A549 (cell line): ENCODE data around the gene RPS6KA2. TPM values are rescaled to one million over a fixed set of nuclear protein-coding genes. Genes with fewer than 3 reads are reported as not detected.

ENCODE experiments used
- ATAC-seq, 2 experiments: fragments of 200-7000 bp in 1 of 2; fragments of >200 bp in 1 of 2; cut with Nextera tagmentation in 1 of 2; cut with Tn5 transposase in 1 of 2; 3 replicates each; pipeline versions ENCODE4 v1.8.0 to v1.9.1; 2018 to 2020; ENCODE audit warnings: mild to moderate bottlenecking in 1 of 2, moderate library complexity in 1 of 2
- CTCF ChIA-PET: fragments of 300-600 bp; sonication (Branson Sonifier 250); formaldehyde crosslinking; extraction: SDS; loops from one replicate; lab custom pipeline; 2021; ENCODE audit warnings: antibody characterized with exemption, inconsistent platforms; lab: Yijun Ruan, JAX
- POLR2A ChIA-PET: fragments of 350-600 bp; formaldehyde crosslinking; extraction: SDS; loops from one replicate; lab custom pipeline; 2021; ENCODE audit warnings: antibody characterized with exemption, inconsistent platforms; lab: Yijun Ruan, JAX
- DNase-seq, 2 experiments: peaks; one replicate each; pipeline versions ENCODE4 v3.0.0 to v3.0.0-alpha.2; 2011 to 2016; ENCODE audit warnings: low read depth in 1 of 2, low spot score in 1 of 2
- FAIRE-seq: peaks from 2 replicates; lab custom pipeline; 2011; peaks lifted over from hg19 to GRCh38; lab: Jason Lieb, UNC
- H3K27ac ChIP-seq, 2 experiments: fragments of >200 bp; sonication (Bioruptor Twin); formaldehyde crosslinking; 3 replicates each; pipeline ENCODE4 v1.5.1; 2016 to 2017
- H3K4me1 ChIP-seq: fragments of >200 bp; sonication (Bioruptor Twin); formaldehyde crosslinking; 3 replicates; pipeline ENCODE4 v1.6.1; 2016
- H3K4me2 ChIP-seq: fragments of >200 bp; sonication (Bioruptor Twin); formaldehyde crosslinking; 3 replicates; pipeline ENCODE4 v1.6.1; 2016
- H3K4me3 ChIP-seq: fragments of >200 bp; sonication (Bioruptor Twin); formaldehyde crosslinking; 3 replicates; pipeline ENCODE4 v1.5.1; 2016
- H3K9me3 ChIP-seq: fragments of >200 bp; sonication (Bioruptor Twin); formaldehyde crosslinking; 3 replicates; pipeline ENCODE4 v1.6.1; 2016
- CBX2 ChIP-seq: fragments of 200-600 bp; sonication (generic); IDR thresholded peaks from 2 replicates; pipeline ENCODE4 v1.6.1; 2016; ENCODE audit warnings: low read depth, mild to moderate bottlenecking, borderline replicate concordance
- CEBPB ChIP-seq, 2 experiments: fragments of >200 bp in 1 of 2; sonication (Bioruptor Twin) in 1 of 2; formaldehyde crosslinking in 1 of 2; IDR thresholded peaks; 2 replicates each; pipeline ENCODE4 v1.6.1; 2012 to 2016
- CHD2 ChIP-seq: fragments of 150-350 bp; IDR thresholded peaks from 2 replicates; pipeline ENCODE4 v1.6.1; 2014; ENCODE audit warnings: low read length; ENCODE audit not compliant: partially characterized antibody
- CHD4 ChIP-seq: fragments of 200-600 bp; sonication (generic); IDR thresholded peaks from 2 replicates; pipeline ENCODE4 v1.6.1; 2016; ENCODE audit warnings: antibody characterized with exemption, mild to moderate bottlenecking, borderline replicate concordance
- EHMT2 ChIP-seq: fragments of 200-600 bp; sonication (generic); IDR thresholded peaks from 2 replicates; pipeline ENCODE4 v1.6.1; 2016; ENCODE audit warnings: antibody characterized with exemption, low read depth, mild to moderate bottlenecking, moderate library complexity
- ELK1 ChIP-seq: fragments of 150-350 bp; IDR thresholded peaks from 2 replicates; pipeline ENCODE4 v1.6.1; 2014; ENCODE audit warnings: low read depth, mild to moderate bottlenecking, low read length
- FOSB ChIP-seq: fragments of 250-450 bp; sonication (Bioruptor Pico); IDR thresholded peaks from 2 replicates; pipeline ENCODE4 v1.5.0; 2020; ENCODE audit warnings: mild to moderate bottlenecking, moderate library complexity
- FOSL2 ChIP-seq, 2 experiments: fragments of 450-650 bp in 1 of 2; fragments of >200 bp in 1 of 2; sonication (Bioruptor Twin) in 1 of 2; formaldehyde crosslinking; IDR thresholded peaks; 2 replicates each; pipeline versions ENCODE4 v1.5.0 to v1.6.1; 2016 to 2020; ENCODE audit warnings: mild to moderate bottlenecking in 1 of 2, moderate library complexity in 1 of 2
- FOXS1 ChIP-seq: fragments of 250-450 bp; sonication (Bioruptor Pico); IDR thresholded peaks from 2 replicates; pipeline ENCODE4 v1.5.0; 2020; ENCODE audit warnings: mild to moderate bottlenecking, moderate library complexity
- HDAC2 ChIP-seq: fragments of 200-600 bp; sonication (generic); IDR thresholded peaks from 2 replicates; pipeline ENCODE4 v1.6.1; 2016
- HOXA7 ChIP-seq: fragments of 250-450 bp; sonication (Bioruptor Pico); IDR thresholded peaks from 2 replicates; pipeline ENCODE4 v1.5.0; 2020; ENCODE audit warnings: mild to moderate bottlenecking, moderate library complexity
- HOXB5 ChIP-seq: fragments of 250-450 bp; sonication (Bioruptor Pico); IDR thresholded peaks from 2 replicates; pipeline ENCODE4 v1.5.0; 2020; ENCODE audit warnings: mild to moderate bottlenecking, moderate library complexity
- JUNB ChIP-seq: fragments of >200 bp; sonication (Bioruptor Twin); formaldehyde crosslinking; IDR thresholded peaks from 2 replicates; pipeline ENCODE4 v1.6.1; 2016
- KDM1A ChIP-seq: fragments of 200-600 bp; sonication (generic); IDR thresholded peaks from 2 replicates; pipeline ENCODE4 v1.6.1; 2016; ENCODE audit warnings: low read depth, mild to moderate bottlenecking
- KDM5A ChIP-seq: fragments of 200-600 bp; sonication (generic); IDR thresholded peaks from 2 replicates; pipeline ENCODE4 v1.6.1; 2016; ENCODE audit warnings: antibody characterized with exemption, mild to moderate bottlenecking
- PBX3 ChIP-seq: IDR thresholded peaks from 2 replicates; pipeline ENCODE4 v1.6.1; 2012
- PHF8 ChIP-seq: fragments of 200-600 bp; sonication (generic); IDR thresholded peaks from 2 replicates; pipeline ENCODE4 v1.6.1; 2016; ENCODE audit warnings: low read depth, mild to moderate bottlenecking, antibody characterized with exemption, moderate library complexity, borderline replicate concordance
- RCOR1 ChIP-seq: fragments of 150-350 bp; IDR thresholded peaks from 2 replicates; pipeline ENCODE4 v1.6.1; 2014; ENCODE audit warnings: antibody characterized with exemption, low read length, low read depth
- RFX5 ChIP-seq: fragments of 450-650 bp; IDR thresholded peaks from 2 replicates; pipeline ENCODE4 v1.7.1; 2014; ENCODE audit warnings: antibody characterized with exemption, mild to moderate bottlenecking, moderate library complexity
- SMC3 ChIP-seq: fragments of >200 bp; sonication (Bioruptor Twin); formaldehyde crosslinking; IDR thresholded peaks from 3 replicates; pipeline ENCODE4 v1.6.1; 2018; ENCODE audit warnings: inconsistent platforms
- TFCP2L1 ChIP-seq: fragments of 250-450 bp; sonication (Bioruptor Pico); IDR thresholded peaks from 2 replicates; pipeline ENCODE4 v1.5.0; 2021; ENCODE audit warnings: mild to moderate bottlenecking
- TP53 ChIP-seq: fragments of 250-450 bp; sonication (Bioruptor Pico); IDR thresholded peaks from 2 replicates; pipeline ENCODE4 v1.5.0; 2021; ENCODE audit warnings: mild to moderate bottlenecking, moderate library complexity
- ZC3H11A ChIP-seq: fragments of 450-650 bp; IDR thresholded peaks from 2 replicates; pipeline ENCODE4 v1.6.1; 2014; ENCODE audit warnings: antibody characterized with exemption, mild to moderate bottlenecking
- ZFP36 ChIP-seq: fragments of 450-650 bp; IDR thresholded peaks from 2 replicates; pipeline ENCODE4 v1.6.1; 2014; ENCODE audit warnings: borderline replicate concordance; ENCODE audit not compliant: partially characterized antibody
- WGBS: methylation state at CpG from one replicate; pipeline ENCODE4 v1.1.6; 2017; ENCODE audit errors: missing lambda C conversion rate; 5-methylcytosine and 5-hydroxymethylcytosine counted together
- polyA plus RNA-seq, 4 experiments: library from polyadenylated mRNA; depleted of rRNA in 3 of 4; stranded (reverse); fragments of >200 nt; fragmentation: RNase III in 1 of 4; extraction: RNeasy Plus Mini Kit Qiagen cat#74134 plus additional on column Dnase treatment in 1 of 4; gene quantifications; 2 replicates in 3 of 4; 3 replicates in 1 of 4; pipeline ENCODE4 v1.2.3, GENCODE V29; 2011 to 2017
- TF ChIP-seq, protein P1 (sequence below): fragments of 250-450 bp; sonication (Bioruptor Pico); IDR thresholded peaks from 2 replicates; pipeline ENCODE4 v1.5.0; 2020; ENCODE audit warnings: low read depth, mild to moderate bottlenecking, moderate library complexity

RPS6KA2 gene
- polyA plus RNA-seq, 2 of the 4 experiments (the other 2 are of a cell fraction), result 0.19 TPM; not detected in 1

DNA sequence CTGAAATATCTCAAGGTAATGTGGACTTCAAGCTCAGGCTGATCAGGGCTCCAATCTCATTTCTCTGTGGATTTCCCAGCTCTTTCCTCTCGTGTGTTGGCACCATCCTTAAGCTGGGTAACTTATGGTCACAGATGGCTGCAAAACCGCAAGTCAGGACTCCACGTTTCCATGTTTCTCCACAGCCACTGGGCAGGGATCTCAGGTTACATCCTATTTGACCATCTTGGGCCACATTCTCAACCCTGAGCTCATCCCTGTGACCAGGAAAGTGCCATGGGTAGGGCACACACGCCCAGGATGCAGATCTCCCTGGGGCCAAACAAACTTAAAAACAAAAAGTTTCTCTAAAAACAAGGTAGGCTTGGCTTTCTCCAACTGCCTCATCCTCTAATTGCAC is 15.4 kb downstream of the RPS6KA2 start:
- no peak overlapping the region for H3K4me3 ChIP-seq
- no peak overlapping the region for H3K4me2 ChIP-seq
- no peak for ATAC-seq
- ChIA-PET CTCF (no interaction called here), POLR2A (no interaction called here)
- no peak overlapping the region for H3K27ac ChIP-seq
- H3K4me1 ChIP-seq, result no peaks in the 10 kb centered on the region
- FAIRE-seq, result no peak
- no peak for TF ChIP-seq FOSB (CRISPR knock-in tag)
- TF ChIP-seq RCOR1, result no peak
- no peak for TF ChIP-seq TFCP2L1 (CRISPR knock-in tag)
- TF ChIP-seq CBX2, result no peak
- TF ChIP-seq ZFP36, result no peak
- no peak for TF ChIP-seq SMC3
- no peak for TF ChIP-seq HDAC2
- TF ChIP-seq HOXB5, result no peak
- TF ChIP-seq PHF8, result no peak
- TF ChIP-seq JUNB, result no peak
- no peak for TF ChIP-seq RFX5
- TF ChIP-seq HOXA7 (CRISPR knock-in tag), result no peak
- no peak for TF ChIP-seq CHD2
- no peak for TF ChIP-seq TP53 (CRISPR knock-in tag)
- whole genome bisulfite sequencing, result 43% methylated on average over 4 of the region's 4 CpGs
- no peak for DNase-seq
- no peaks in the 10 kb centered on the region for H3K9me3 ChIP-seq

- ATAC-seq (no peak), FAIRE-seq (no peak), DNase-seq (no peak)
- H3K4me3 ChIP-seq, result no peak overlapping the region
- H3K9me3 ChIP-seq, result no peaks in the 10 kb centered on the region
- no peak for TF ChIP-seq TFCP2L1 (CRISPR knock-in tag)
- TF ChIP-seq CEBPB (IDR thresholded peaks at IDR 0.05), result no peak
- no peak for TF ChIP-seq KDM1A
- no peak for TF ChIP-seq PHF8
- TF ChIP-seq, protein P1, sequence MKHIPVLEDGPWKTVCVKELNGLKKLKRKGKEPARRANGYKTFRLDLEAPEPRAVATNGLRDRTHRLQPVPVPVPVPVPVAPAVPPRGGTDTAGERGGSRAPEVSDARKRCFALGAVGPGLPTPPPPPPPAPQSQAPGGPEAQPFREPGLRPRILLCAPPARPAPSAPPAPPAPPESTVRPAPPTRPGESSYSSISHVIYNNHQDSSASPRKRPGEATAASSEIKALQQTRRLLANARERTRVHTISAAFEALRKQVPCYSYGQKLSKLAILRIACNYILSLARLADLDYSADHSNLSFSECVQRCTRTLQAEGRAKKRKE (CRISPR knock-in tag), result no peak
- TF ChIP-seq RCOR1, result no peak
- no peak for TF ChIP-seq CHD2
- no peak for TF ChIP-seq EHMT2
- TF ChIP-seq ZC3H11A, result no peak
- no peak for TF ChIP-seq JUNB
- no peak for TF ChIP-seq ELK1
- no peak for TF ChIP-seq FOXS1 (CRISPR knock-in tag)
- TF ChIP-seq PBX3, result no peak
- no peak for TF ChIP-seq CHD4
- TF ChIP-seq KDM5A, result no peak
- TF ChIP-seq HOXB5, result no peak
- TF ChIP-seq RFX5, result no peak
- TF ChIP-seq FOSL2 (IDR thresholded peaks at IDR 0.05), result no peak
- no peak for TF ChIP-seq FOSL2 (CRISPR knock-in tag; IDR thresholded peaks at IDR 0.05)
- POLR2A ChIA-PET, result no interaction called here
- H3K4me2 ChIP-seq, result no peak overlapping the region
- no peaks in the 10 kb centered on the region for H3K4me1 ChIP-seq
- H3K27ac ChIP-seq, result no peak overlapping the region
- WGBS, result 75% methylated on average over 9 of the region's 9 CpGs
- CTCF ChIA-PET, result no interaction called here
Observed at GRCh38 chr6:166610069-166610468, 17.0 kb downstream of the RPS6KA2 start.
